T-helper 1 cell treated with Interleukin-12 subunit alpha and Interleukin-12 subunit beta and Interleukin-4 antibody, amounts not matched to agents 30 ng/mL and 1 ng/mL, for 36 hours (primary cell): Measurements from ENCODE around the gene PDIA6. TPM values are rescaled to one million over a fixed set of nuclear protein-coding genes. Genes with fewer than 3 reads are reported as not detected.
"Not testable (repeated sequence)": the region's sequence is repeated elsewhere in the genome, so short reads cannot be mapped to it uniquely, and the experiment has no call there.

Experiments used
- intact Hi-C: fragments of 100-400 bp; cut with micrococcal nuclease; formaldehyde crosslinking; loops from one replicate; pipeline ENCODE4 v1.15.1; 2024
- total RNA-seq: library from RNA; stranded (reverse); gene quantifications from 2 replicates; pipeline ENCODE4 v1.2.3, GENCODE V29; 2022

Gene PDIA6
- total RNA-seq, 1 donor from 2014 or later: 175 TPM

GRCh38 chr2:10785260-10785659 lies 27.3 kb downstream of the PDIA6 start:
- intact Hi-C loops: no loop called here

DNA sequence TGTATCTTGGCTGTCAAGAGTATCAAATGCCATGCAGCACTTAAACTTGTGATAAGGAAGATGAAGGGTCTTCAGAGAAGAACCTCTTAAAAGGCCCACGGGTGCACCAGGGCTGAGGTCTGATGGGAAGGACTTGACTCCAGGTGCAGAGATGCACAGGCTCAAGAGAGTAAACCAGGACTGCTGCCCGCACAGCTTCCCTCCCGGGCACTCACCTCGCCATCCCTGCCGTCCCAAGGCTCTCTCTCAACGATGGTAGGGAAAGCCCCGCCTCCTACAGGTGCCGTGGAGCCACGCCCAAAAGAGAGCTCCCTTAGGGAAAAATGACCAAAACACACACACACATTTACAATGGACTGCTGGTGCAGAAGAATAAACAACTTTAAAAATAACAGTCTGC lies 27.9 kb downstream of the PDIA6 start:
- intact Hi-C loops: no loop called here

DNA sequence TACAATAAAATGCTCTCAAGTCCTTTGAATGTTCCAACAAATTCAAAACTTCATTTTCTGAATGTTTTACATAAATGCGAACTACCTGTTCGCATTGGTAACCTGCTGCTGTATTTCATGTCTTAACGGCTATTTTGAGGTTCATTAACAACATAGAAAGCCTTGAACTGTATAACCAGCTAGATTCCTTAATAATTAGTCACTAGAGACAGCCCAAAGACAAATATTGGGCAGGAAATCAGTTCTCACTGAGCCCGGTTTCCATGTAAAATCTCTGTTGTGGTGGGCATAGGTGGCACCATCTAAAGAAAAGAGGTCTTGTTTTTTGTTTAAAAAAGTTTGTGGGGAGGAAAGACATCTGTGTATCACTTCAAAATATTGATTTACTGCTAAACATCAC lies 29.2 kb downstream of the PDIA6 start:
- intact Hi-C loops: no loop called here

DNA sequence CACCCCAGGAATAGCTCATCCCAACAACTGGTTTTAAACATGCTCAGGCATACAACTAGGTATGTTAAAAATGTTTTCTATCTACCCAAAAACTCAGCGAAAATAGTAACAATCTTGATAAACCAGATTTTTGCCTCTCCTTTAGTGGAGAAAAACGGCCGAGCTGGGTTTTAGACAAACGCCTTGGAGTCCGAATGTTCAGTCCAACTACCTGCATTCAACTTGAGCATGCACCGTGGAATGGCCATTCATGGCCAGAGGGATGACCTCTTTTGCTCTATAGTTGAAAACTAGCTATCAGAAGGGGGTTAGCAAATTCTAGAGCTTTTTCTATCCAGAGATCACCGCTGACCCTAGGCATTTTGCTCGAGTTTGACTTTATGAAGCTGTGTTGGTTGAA lies 30.8 kb downstream of the PDIA6 start:
- intact Hi-C loops: no loop called here

DNA sequence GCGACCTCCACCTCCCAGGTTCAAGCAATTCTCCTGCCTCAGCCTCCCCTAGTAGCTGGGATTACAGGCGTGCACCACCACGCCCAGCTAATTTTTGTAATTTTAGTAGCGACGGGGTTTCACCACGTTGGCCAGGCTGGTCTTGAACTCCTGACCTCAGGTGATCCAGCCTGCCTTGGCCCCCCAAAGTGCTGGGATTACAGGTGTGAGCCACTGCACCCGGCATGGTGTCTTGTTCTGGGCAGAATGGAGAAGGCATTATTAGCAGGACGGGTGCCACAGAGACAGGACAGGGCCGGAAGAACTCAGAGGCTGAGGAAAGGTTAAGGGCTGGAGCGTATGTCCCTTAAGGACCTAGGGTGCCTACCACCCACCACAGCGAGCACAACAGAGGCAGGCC lies 31.8 kb downstream of the PDIA6 start:
- intact Hi-C loops: not testable (repeated sequence)

DNA sequence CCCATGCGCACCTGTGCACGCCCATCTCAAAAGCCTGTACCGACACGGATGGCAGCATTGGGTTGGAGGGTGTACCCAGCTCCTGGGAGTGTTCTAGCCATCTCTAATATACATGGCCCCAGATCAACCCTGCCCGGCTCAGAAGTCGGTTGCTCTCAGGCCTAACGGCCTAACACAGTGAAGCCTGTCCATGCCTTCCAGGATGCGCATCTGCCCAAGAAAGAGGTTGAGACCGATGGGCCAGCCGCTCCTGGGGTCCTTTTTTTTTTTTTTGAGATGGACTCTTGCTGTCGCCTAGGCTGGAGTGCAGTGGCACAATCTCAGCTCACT lies 32.1 kb downstream of the PDIA6 start:
- intact Hi-C loops: no loop called here

DNA sequence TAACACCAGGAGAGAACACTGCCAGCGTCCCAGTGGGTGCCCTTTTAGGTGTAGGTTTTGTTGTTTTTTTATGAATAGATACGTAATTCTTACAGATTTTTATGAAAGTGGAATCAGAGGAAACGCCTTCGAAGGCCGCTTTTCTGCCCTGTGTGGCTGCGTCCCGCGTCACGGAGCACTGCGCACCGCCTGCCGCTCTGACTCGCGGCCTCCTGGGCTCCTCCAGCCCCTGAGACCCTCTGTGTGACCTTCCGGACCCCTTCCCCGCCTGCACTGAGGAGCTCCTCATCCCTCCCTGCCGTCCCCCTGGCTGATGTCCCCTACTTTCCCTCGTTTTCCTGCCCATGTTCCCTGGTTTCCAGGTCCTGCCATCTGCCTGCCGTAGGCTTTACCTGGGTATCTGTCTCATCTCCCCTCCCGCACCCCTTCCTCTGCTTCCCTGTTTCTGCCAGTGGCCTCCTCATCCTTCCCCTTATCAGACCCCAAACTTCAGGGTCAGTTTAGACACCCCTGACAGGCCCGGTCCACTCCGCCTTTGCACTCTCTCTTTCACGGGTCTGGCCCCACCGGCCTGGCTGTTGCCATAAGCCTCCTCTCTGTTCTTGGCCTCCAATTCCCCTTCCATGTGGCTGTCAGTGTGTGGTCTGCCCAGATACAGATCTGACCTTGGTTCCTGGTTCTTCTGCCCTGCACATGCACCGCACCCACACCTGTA lies 32.7 kb downstream of the PDIA6 start:
- intact Hi-C loops: no loop called here

DNA sequence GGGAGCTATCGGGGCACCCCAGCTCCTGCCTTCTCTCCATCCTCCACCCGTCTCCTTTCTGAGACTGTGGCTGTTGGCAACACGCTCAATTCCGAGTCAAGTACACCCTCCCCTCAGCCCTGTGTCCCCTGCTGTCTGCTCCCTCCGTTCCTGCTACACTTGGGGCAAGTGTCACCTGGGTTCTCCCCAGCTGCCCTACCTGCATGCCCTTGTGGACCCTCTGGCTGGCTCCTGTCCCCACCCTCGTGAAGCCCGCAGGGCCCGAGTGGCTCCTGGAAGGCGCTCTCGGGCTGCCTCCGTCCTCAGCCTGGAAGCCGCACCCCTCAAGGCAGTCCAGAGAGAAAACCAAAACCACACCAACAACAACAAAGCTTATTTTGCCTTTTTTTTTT lies 33.9 kb downstream of the PDIA6 start:
- intact Hi-C loops: no loop called here

DNA sequence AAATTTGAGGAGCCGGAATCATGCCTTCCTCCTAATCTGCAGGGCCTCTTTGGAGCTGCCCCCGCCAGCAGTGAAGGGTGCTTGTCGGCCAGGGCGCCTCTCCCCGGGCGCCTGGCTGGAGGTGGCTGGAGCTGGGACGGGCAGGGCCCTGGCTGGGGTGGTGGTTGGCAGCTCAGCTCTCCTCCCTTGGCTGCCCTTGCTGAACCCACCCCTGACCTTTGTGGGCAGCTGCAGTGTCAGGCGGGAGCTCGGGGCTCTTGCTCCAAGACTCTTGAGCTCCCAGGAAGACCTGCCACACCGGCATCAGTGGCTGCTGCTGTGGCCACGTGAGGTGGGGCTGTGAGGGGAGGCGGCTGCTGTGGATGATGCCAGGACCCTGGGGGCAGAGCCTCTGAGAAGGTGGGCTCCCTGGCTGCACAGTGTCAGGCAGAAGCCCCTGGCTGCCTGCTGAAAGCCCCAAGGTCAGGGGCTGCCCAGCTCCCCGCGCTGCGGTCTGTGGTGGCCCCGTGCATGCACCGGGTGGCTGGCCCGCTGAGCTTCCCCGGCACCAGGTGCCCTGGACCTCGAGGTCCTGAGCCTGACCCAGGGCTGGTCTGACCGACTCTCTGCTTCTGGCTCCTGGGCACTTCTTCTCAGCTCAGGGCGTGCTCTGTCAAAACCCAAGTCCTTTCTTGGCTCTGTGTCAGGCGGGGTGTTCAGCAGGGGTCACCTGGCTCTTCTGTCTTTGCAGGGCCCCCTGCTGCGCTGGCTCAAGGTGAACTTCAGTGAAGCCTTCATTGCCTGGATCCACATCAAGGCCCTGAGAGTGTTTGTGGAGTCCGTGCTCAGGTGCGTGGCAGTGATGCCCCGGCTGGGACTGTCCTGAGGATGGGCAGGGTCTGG lies 34.5 kb downstream of the PDIA6 start:
- intact Hi-C loops: no loop called here

- intact Hi-C loops: no loop called here
These were observed 35.3 kb downstream of the PDIA6 start for GRCh38 chr2:10777111-10777841.

DNA sequence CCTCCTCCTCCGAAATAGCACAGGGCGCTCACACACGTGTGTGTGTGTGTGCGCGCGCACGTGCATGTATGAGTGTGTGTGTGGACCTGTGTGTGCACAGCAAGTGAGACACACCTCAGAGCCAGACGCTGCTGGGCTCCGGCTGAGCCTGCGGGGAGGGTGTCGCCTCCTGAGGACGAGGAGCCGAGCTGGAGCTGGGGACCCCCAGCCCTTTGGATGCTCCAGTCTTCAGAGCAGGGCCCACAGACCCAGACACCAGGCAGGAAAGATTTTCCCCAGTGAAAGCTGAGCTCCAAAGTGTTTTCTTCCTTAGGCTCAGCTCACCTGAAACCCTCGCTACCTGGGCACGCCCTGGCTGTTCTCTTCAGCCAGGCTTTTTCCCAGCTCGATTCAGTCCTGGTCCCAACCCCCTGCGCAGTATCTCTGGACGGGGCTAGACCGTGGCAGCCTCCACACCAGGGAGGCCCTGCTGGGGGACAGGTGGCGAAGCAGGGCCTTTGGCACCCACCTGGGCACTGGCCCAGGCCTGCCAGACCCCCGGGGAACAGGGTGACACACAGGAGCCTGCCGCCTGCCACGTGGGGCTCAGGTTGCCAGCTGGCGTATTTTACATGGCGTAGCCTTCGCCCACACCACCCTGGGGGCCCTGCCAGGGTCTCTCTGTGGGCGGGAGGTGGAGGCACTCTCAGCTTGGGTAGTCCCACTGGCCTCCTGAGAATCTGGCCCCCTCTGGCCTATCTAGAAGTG lies 36.2 kb downstream of the PDIA6 start:
- intact Hi-C loops: no loop called here

DNA sequence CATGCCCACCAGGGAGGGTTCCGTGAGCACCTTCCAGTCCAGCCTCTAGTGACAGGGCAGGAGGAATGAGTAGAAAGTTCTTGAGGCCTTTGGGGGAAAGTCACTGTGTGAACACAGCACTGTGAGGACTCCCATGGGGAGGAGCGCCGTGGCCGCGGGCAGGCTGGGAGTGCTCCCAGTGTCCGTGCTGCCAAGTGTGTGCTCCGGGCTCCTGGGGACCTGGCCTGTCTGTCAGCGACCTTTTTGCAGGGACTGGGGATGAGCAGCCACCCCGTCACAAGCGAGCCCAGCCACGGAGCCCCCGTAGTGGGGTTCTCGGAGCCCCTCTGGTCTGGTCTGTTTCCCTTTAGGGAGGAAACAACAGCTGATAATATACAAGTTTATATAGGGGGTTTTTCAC lies 36.8 kb downstream of the PDIA6 start:
- intact Hi-C loops: no loop called here

DNA sequence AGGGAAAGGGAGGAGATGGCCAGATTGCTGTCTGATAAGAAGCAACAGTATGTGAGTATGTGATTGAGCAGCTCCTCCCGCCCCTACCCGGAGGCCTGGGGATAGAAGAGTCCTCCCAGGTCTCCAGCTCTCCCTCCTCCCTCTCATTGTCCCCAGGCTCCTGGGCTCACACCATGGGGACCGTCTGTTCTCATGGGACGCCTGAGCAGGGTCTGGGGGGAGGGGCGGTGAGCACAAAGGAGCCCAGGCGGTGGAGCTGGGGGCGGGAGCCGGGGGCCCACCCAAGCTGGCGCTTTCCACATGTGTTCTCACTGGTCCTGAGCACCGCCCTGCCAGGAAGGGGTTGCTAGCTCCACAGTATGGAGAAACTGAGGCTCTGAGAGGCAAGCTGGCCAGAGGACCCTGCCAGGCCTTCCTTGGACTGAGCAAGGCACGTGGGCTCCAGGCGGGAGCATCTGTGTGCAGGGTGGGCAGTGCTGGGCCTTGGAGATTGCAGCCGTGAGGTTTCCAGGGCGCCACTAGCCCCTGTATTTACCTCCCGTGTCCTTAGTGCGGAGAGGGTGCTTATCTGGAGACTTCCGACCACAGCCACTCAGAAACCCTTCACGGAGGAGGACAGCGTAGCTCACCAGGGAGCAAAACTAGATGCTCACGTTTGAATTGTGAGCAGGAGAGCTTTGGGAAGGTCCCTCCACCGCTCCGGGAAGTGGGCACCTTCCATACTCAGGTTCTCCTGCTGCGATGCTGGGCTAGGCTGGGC lies 37.4 kb downstream of the PDIA6 start:
- intact Hi-C loops: no loop called here

- intact Hi-C loops: no loop called here
These were observed 38.2 kb downstream of the PDIA6 start for GRCh38 chr2:10774394-10774793.

DNA sequence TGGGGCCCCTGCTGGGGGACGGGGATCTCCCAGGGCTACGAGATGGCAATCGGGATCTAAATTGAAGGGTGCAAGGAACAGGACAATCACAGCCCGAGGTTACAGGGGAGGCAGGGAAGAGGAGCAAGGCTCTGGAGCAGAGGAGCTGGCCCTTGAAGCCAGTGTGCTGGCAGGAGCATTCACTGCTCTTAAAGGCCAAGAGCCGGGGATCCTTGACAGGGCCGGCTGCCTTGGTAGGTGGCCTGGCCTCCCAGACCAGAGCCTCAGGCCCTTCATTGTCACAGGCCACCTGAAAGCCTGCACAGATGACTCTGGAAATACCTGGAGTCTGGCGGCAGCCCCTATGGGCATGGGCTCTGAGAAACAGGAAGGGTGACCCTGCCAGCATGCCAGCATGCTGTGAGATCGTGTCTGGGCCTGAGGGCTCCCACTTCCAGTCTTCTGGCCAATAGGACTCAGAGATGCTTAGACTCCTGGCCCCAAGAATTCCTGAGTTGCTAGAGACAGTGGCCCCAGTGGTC lies 38.7 kb downstream of the PDIA6 start:
- intact Hi-C loops: no loop called here

DNA sequence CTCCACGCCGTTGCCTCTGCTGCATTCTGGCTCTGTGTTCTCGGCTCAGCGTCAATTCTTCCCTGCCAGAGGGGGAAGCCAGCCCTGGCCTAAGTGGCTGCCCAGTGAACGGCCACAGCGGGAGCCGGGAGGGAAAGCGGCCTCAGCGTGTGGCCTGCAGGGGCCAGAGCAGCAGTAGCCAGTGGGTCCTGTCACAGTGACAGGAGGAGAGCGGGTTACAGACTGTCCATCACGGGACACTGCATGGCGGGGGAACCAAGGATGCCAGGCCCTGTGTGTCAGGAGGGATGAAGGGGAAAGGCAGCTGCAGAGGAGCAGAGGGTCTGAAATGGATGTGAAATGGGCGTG lies 39.7 kb downstream of the PDIA6 start:
- intact Hi-C loops: no loop called here

- intact Hi-C loops: no loop called here
These were observed 40.3 kb downstream of the PDIA6 start for GRCh38 chr2:10772201-10772867.

- intact Hi-C loops: no loop called here
These were observed 40.8 kb downstream of the PDIA6 start for GRCh38 chr2:10771786-10772185.

GRCh38 chr2:10770956-10771750 lies 41.4 kb downstream of the PDIA6 start:
- intact Hi-C loops: no loop called here
